Spleen (tissue), 7 donors: ENCODE data around the gene ACBD5.

Source experiments
- CTCF ChIP-seq, 11 experiments: fragments of 200-600 bp in 7 of 11; fragments of 450-650 bp in 4 of 11; sonication (generic) in 4 of 11; IDR thresholded peaks in 8 of 11; conservative IDR thresholded peaks in 3 of 11; 1 replicate in 7 of 11; 2 replicates in 4 of 11; pipeline versions ENCODE4 v1.4.0 to v1.8.0; 2016 to 2021; ENCODE audit warnings: antibody characterized with exemption in 11 of 11, inconsistent platforms in 4 of 11, mild to moderate bottlenecking in 1 of 11
- POLR2A ChIP-seq, 3 donors: fragments of 450-650 bp; IDR thresholded peaks; one replicate each; pipeline ENCODE4 v1.5.1; 2017; ENCODE audit warnings: antibody characterized with exemption in 3 of 3, mild to moderate bottlenecking in 1 of 3
- donor health status: DM: no; HTN: no; CAD: no; lungs with moderate emphysema.
- donor health status: DM: no; HTN: no; CAD: no.
- donor health status: DM: no; HTN: no; CAD: no.

GRCh38 chr10:27247006-27247405 lies 6.4 kb upstream of the ACBD5 start:
- TF ChIP-seq POLR2A (IDR thresholded peaks at IDR 0.05) (no peak), CTCF (IDR thresholded peaks at IDR 0.05 in 8 of 11, conservative IDR thresholded peaks at IDR 0.05 in 3 of 11) (no peak)
